NCI-H226 (cell line): ENCODE measurements around the gene TEAD3.

Experiments
- DNase-seq: peaks from one replicate; pipeline ENCODE4 v3.0.0-alpha.2; 2015

Gene TEAD3

GRCh38 chr6:35512006-35512405 is 15.1 kb upstream of the TEAD3 start:
- DNase-seq, result peak; percentile 0

- no peak for DNase-seq
Measured at GRCh38 chr6:35511562-35511941, 14.7 kb upstream of the TEAD3 start.

- no peak for DNase-seq
Measured at GRCh38 chr6:35510916-35511561, 14.2 kb upstream of the TEAD3 start.

DNA sequence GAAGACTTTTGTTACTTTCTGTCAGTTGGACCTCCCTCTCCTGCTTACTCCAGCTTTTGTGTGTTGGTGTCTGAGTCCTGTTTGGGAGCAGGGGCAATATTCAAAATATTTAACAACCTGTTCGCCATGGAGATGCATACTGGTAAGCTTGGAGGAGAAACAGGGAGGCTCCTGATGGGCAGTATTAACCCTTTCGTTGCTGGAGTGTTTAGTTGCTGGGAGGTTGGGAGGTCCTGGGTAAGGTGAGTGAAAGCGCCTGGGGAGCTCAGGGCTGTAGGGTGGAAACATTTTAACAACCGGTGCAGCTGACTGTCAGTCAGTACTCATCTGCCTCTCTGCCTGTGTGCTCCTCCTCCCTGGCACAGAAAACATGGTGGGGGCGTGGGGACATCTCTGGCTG is 11.7 kb upstream of the TEAD3 start:
- DNase-seq, result no peak

DNA sequence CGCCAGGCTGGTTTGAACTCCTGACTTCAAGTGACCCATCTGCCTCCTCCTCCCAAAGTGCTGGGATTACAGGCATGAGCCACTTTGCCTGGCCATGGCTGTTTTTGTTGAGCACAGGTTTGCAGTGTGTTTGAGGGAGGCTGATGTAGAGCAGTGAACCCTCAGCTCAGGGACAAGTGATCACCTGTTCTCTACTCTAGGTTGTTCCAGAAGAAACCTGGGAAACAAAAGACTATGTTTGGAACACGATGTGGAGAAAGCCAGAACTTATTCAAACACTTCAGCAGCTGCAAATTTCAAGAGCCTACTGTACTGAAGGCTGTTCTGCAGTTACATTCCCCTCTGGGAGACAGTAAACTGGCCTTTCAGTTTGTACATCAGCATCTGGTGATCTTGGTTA is 11.1 kb upstream of the TEAD3 start:
- DNase-seq, result no peak

DNA sequence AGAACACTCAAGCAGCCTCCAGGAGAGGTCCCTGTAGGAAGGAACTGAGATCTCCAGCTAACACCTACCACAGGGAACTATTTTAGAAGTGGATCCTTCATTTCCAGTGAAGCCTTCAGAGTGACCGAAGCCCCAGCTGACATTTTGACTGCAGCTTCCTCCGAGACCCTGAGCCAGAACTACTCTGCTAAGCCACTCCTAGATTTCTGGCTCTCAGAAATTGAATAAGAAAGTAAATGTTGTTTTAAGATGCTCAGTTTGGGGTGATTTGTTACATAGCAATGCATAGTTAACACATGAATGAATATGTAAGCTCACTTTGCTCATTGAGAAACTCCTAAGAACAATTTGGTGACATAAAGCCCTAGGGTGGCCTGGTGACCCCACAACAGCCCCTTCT is 10.3 kb upstream of the TEAD3 start:
- no peak for DNase-seq

DNA sequence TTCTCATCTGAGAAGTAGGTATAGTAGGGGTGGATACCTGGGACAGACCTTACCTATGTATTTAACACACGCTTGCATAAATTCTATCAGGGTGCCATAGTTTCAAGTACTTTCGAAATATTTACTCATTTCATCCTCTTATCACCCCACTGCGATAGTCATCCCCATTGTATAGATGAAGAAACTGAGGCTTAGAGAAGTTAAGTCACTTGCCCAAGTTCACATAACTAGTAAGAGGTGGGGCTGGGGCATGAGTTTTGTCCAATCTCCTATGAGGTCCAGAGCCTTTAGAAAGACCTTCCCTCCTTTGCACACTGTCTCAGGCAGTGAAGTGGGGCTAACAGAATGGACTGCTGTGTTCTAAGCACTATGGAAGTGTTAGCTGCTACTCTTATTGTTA is 9.7 kb upstream of the TEAD3 start:
- no peak for DNase-seq

DNA sequence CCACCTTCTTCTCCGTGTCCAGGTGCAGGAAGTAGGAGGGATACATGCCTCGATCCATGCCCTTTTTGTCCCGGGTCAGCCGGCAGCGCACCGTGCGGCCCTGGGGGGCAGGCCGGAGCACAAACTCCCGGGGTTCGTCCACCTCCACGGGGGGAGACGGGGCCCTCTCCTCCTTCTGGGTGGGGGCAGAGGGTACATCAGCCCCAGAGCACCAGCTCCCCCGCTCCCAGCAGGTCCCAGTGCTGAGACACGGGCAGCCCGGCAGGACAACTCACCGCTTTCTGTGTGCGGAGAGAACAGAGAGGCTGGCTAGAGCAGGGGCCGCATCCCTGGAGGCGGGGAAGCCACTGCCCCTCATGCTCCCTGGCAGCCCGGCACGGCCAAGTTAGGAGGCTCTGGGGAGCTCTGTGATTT is 9.1 kb upstream of the TEAD3 start:
- no peak for DNase-seq

DNA sequence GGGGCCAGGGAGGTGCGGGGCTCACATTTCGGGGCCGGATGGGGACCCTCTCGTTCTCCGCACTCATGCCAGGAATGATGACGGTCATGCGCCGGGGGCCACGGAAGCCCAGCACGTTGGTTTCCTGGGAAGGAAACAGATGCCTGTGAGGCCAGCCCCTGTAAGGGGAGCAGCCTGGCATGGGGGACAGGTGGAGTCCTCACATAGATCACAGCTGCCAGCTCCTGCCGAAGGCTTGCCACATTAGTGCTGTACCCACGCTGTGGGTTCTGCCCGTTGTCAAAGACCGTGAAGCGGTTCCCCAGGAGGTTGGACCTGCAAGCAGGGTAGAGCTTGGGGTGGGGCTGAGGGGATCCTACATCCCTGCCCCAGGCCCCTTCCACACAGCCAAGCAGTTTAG is 6.7 kb upstream of the TEAD3 start:
- no peak for DNase-seq

GRCh38 chr6:35501784-35502183 is 4.9 kb upstream of the TEAD3 start:
- no peak for DNase-seq

- DNase-seq, result no peak
Measured at GRCh38 chr6:35500782-35501181, 3.9 kb upstream of the TEAD3 start.

GRCh38 chr6:35499372-35499771 is 2.5 kb upstream of the TEAD3 start:
- no peak for DNase-seq

DNA sequence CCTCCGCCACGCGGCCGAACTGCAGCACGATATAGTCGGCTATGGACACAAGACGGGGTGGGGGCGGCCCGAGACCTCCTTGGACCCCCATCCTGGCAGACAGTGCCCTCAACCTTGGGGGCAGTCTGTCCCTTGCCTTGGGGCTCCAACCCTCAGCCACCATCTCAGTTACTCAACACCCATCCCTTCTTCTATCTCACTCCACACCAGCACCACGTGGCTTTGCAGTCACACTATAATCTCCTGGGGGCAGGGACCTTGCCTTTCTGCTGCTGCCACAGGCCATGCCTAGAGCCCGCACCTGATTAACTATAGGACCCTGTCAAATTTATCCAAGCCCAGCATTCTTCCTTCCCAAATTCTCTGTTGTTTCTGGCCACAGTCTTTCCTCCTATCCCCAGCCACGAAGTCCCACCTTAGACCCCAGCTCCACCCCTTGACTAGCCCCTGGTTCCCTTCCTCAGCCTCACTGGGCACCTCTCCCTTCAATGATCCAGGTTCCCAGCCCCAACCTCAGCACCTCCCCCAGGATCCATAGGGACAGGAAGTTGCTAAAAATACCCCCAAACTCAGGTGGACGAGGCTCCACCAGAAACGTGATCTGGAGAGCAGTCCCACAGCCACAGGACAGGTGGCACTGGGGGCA is 1.7 kb upstream of the TEAD3 start:
- no peak for DNase-seq

- DNase-seq, result peak; percentile 32
Measured at GRCh38 chr6:35497571-35498421, 917 bp upstream of the TEAD3 start.

DNA sequence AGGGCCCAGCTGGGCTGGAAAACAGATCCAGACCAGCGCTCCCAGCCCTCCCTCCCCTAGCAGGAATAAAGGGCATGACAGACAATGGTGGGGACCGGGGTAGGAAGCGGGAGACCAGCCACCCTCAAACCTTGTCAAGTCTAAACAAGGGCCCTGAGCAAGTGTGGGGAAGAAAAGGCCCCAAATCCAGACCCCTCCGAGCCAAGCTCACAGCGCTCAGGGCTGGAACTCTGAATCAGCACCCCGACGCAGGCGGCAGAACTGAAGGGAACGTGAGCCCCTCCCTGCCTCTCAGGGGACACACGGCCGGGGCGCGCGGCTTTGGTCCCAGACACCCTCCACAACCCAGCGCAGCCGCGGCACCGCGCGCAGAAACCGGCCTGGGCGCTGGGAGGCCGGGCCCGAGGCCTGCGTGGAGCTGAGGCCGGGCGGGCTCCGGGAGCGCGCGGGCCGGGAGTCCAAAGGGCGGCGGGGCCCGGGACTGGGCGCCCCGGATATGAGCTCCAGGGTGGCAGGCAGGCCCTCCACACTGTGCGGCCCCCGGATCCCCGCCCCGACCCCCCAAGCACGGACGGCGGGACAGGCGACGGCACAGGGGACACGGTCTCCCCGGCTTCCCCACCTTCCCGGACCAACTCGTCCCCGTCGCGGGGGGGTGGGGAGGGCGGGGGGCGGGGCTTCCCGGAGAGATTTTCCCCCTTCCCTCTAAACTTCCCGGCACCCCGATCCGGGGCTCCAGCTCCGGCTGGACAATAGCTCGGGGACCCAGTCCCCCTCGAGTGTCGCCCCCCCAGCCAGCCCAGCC is 641 bp downstream of the TEAD3 start:
- no peak for DNase-seq

- DNase-seq, result no peak
Measured at GRCh38 chr6:35495258-35496035, 1.4 kb downstream of the TEAD3 start.

DNA sequence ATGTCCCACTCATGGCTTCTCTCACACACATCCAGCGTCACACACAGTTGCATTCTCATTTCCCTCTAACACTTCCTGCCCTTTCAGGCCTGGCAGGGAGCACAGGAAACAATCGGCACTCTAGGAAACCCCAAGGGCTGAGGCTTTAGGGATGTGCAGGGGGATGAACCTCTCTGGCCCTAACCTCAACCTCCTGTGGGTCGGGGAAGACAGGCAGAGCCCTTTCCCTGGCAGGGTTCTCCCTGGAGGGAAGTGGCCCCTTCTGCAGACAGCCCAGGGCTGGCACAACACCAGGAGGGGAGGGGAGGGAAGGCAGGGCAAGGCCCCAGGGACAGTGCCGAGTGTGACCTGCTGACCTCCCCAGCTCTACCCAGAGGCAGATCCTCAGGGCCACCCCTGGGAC is 2.7 kb downstream of the TEAD3 start:
- DNase-seq, result no peak

DNA sequence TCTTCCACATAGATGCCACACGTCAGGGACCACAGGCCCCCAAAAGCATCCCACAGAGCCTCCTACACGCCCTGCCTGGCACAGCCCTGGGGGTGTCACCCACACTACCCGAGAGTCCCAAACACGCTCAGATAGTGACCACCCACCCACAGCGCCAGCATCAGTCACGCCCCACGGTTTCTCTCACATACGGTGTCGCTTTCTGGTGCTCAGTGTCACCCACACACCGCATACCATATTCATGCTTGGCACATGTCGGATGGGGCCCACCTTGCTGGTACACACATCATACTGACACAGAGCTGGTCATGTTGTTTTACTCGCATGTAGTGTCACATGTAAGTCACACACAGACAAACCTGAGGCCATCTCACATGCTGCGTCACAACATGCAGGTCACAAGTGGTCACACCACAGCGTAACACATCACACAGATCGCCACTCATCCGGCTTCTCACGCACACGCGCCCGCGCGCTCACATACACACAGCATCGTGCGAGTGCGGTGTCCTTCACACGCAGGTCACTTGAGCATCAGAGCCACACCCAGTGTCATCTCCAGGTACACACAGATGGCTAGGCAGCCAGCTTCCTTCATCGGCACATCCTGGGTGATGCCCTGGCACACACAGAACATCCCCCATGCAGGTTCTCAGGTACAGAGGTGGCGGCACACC is 3.4 kb downstream of the TEAD3 start:
- DNase-seq, result no peak

DNA sequence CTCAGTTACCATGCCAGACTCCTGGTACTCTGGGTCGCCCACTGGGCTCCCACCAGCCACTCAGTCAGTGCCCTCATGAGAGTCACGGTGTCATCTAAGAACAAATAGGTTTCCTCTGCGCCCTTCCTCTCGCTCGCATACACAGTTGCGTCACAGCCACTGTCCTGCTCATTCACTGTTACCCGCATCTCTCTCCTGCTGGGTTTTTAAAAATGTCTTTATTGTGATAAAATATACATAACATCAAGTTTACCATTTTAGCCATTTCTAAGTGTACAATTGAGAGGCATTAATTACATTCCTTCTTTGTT is 4.0 kb downstream of the TEAD3 start:
- no peak for DNase-seq

GRCh38 chr6:35492258-35492973 is 4.5 kb downstream of the TEAD3 start:
- no peak for DNase-seq

GRCh38 chr6:35491558-35492257 is 5.2 kb downstream of the TEAD3 start:
- DNase-seq, result no peak
